Left ventricle myocardium inferior (tissue), 1 donor: Measurements from ENCODE around the gene GPR143. TPM values are rescaled to one million over a fixed set of nuclear protein-coding genes. Genes with fewer than 3 reads are reported as not detected.

ENCODE experiments used
- DNase-seq: peaks from one replicate; pipeline ENCODE4 v3.0.0-alpha.2; 2020
- H3K27ac ChIP-seq: fragments of 200-600 bp; replicated peaks from 2 replicates; pipeline ENCODE4 v1.8.0; 2021
- H3K27me3 ChIP-seq: fragments of 200-600 bp; 2 replicates; pipeline ENCODE4 v1.8.0; 2021; ENCODE audit warnings: low read depth
- H3K36me3 ChIP-seq: fragments of 200-600 bp; 2 replicates; pipeline ENCODE4 v1.8.0; 2021
- H3K4me1 ChIP-seq: fragments of 200-600 bp; 2 replicates; pipeline ENCODE4 v1.8.0; 2021
- H3K4me3 ChIP-seq: fragments of 200-600 bp; 2 replicates; pipeline ENCODE4 v1.8.0; 2021; ENCODE audit warnings: mild to moderate bottlenecking, moderate library complexity
- H3K9me3 ChIP-seq: fragments of 200-600 bp; replicated peaks from 2 replicates; pipeline ENCODE4 v1.8.0; 2021
- intact Hi-C: fragments of 100-400 bp; cut with micrococcal nuclease; formaldehyde crosslinking; loops from one replicate; pipeline ENCODE4 v1.11.0; 2022
- total RNA-seq: library from RNA; stranded (reverse); fragmentation: NEBNext Ultra II Directional; extraction: Animal tissue kit (Norgen Biotek cat#: 25700); gene quantifications from one replicate; pipeline ENCODE4 v1.2.1, GENCODE V29; 2021
- TF ChIP-seq, protein P1 (sequence below): fragments of 200-600 bp; IDR thresholded peaks from 2 replicates; pipeline ENCODE4 v1.8.0; 2021; ENCODE audit warnings: antibody characterized with exemption, mild to moderate bottlenecking, borderline replicate concordance
- donor health status: DM: no; HTN: yes; CAD: no; lungs with severe emphysema.

GPR143 gene
- total RNA-seq, 1 donor from 2014 or later: not detected

DNA sequence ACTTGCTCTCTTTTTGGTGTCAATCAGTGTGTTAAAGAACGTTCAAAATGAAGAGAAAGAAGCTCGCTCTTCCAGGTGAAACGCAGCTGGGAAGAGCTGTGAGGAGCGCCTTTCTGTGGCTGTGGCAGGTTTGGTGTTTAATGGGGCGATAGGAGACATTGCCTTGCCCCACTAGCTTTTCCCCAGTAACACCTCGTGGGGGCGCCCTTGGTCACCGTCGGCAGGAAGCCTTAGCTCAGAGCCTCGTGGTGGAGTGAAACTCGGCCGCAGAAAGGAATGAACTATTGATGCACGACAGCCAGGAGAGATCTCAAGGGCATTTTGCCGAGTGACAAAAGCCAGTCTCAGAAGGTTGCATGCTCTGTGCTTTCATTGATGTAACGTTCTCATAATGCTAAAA, 65.1 kb downstream of the GPR143 start:
- no peaks in the 10 kb centered on the region for H3K27me3 ChIP-seq
- TF ChIP-seq, protein P1, sequence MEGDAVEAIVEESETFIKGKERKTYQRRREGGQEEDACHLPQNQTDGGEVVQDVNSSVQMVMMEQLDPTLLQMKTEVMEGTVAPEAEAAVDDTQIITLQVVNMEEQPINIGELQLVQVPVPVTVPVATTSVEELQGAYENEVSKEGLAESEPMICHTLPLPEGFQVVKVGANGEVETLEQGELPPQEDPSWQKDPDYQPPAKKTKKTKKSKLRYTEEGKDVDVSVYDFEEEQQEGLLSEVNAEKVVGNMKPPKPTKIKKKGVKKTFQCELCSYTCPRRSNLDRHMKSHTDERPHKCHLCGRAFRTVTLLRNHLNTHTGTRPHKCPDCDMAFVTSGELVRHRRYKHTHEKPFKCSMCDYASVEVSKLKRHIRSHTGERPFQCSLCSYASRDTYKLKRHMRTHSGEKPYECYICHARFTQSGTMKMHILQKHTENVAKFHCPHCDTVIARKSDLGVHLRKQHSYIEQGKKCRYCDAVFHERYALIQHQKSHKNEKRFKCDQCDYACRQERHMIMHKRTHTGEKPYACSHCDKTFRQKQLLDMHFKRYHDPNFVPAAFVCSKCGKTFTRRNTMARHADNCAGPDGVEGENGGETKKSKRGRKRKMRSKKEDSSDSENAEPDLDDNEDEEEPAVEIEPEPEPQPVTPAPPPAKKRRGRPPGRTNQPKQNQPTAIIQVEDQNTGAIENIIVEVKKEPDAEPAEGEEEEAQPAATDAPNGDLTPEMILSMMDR: no peak
- H3K4me1 ChIP-seq: no peaks in the 10 kb centered on the region
- no peak overlapping the region for H3K27ac ChIP-seq
- H3K4me3 ChIP-seq: no peak overlapping the region
- intact Hi-C loops: loop anchor here (5.0 kb wide), 1 partner anchor 728 kb away; no protein-coding TSS in a partner anchor
- DNase-seq: no peak
- H3K36me3 ChIP-seq: no peaks in the 10 kb centered on the region
- H3K9me3 ChIP-seq: no peaks in the 10 kb centered on the region

DNA sequence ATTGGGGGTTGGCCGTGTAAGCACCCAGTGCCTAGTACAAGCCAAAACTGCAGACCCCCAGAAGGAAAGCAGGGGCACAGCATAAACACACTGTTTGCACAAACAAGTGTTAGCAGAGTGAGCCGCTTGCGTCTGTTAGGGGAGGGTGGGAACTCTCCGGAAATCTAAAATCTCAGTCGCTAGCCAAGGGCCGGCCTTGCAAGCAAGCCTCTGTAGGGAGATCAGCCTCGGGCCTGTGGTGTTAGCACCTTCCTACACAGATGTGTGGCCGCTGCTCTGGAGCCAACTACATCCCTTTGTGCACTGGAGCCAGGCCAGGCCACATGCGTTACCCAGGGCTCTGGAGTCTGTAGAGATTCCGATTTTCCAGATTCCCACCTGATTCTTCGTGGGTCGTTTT, 67.1 kb downstream of the GPR143 start:
- TF ChIP-seq, protein P1: no peak
- no peaks in the 10 kb centered on the region for H3K36me3 ChIP-seq
- H3K4me1 ChIP-seq: no peaks in the 10 kb centered on the region
- no peaks in the 10 kb centered on the region for H3K9me3 ChIP-seq
- no peak for DNase-seq
- intact Hi-C loops: no loop called here
- H3K27me3 ChIP-seq: no peaks in the 10 kb centered on the region
- H3K27ac ChIP-seq: no peak overlapping the region
- no peak overlapping the region for H3K4me3 ChIP-seq

DNA sequence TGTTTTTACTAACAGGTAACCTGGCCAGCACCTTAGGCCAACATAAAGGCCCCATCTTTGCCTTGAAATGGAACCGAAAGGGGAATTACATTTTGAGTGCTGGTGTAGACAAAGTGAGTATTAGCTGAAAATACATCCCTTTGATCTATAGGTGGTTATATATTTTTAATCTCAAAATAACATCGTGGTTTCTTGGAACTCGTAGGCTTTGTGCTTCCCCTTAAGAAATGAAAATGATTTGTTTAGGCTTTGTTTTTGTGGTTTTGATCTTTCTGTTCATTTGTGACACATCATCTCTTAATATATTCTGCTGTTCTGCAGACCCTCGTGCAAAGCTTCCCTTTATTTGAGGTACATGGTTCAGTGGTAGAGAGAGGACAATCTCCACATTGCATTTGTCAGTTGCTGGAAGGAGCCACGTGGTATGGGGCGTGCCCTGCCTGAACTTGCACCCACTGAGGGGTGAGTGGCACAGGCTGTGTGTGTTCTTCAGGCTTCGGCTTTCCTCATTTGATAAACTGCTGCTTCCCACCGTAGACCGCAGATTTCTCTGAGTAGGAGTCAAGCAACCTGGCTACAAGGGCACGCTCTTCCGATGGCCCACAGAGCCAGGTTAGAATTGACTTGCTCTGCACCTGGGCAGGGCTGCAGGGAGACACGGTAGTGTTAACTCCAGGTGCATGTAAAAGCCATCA, 72.2 kb downstream of the GPR143 start:
- intact Hi-C loops: no loop called here
- TF ChIP-seq, protein P1: no peak
- DNase-seq: no peak
- Histone ChIP-seq H3K27ac (no peak overlapping the region), H3K27me3 (no peaks in the 10 kb centered on the region), H3K4me3 (no peak overlapping the region), H3K36me3 (peaks cover 13% of the 10 kb centered on the region), H3K4me1 (no peaks in the 10 kb centered on the region), H3K9me3 (no peaks in the 10 kb centered on the region)

DNA sequence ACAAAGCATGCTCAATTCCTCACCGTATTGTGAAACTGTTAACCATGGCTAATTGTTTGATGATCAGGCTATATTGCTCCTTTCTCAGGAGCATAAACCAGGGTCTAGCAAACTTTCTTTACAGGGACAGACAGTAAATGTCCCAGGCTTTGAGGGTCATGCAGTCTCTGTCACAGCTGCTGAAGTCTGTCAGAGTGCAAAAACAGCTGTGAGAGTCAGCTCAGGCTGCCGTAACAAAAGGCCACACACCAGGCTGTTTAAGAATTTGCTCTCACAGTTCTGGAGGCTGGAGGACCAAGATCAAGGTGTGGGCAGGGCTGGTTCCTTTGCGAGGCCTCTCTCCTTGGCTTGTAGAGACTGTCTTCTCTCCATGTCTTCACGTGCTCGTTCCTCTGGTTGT, 75.6 kb downstream of the GPR143 start:
- no peaks in the 10 kb centered on the region for H3K27me3 ChIP-seq
- H3K36me3 ChIP-seq: peaks cover 13% of the 10 kb centered on the region
- intact Hi-C loops: no loop called here

DNA sequence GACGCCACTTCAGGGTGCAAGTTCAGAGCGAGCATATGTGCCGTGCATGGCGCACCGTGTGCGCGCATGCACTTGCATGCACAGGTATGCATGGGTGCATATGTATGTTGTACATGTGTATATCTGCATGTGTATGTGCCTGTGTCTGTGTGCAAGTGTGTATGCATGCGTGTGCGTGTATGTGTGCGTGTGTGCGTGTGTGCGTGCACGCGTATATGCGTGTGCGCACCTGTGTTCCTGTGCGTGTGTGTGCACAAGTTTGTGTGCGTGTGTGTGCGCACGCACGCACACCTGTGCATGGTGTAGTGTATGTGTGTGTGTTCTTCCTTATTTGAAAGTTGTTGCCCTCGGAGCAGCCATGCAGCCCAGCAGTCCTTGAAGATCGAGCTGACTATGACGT, 76.8 kb downstream of the GPR143 start:
- DNase-seq: no peak
- no peaks in the 10 kb centered on the region for H3K9me3 ChIP-seq
- H3K36me3 ChIP-seq: peaks cover 13% of the 10 kb centered on the region
- H3K4me1 ChIP-seq: no peaks in the 10 kb centered on the region
- no peaks in the 10 kb centered on the region for H3K27me3 ChIP-seq
- no peak overlapping the region for H3K27ac ChIP-seq
- intact Hi-C loops: no loop called here
- no peak overlapping the region for H3K4me3 ChIP-seq
- TF ChIP-seq, protein P1: no peak

More for the DNA sequence above, 75.6 kb downstream of the GPR143 start:
- Histone ChIP-seq H3K4me1 (no peaks in the 10 kb centered on the region), H3K27ac (no peak overlapping the region), H3K4me3 (no peak overlapping the region), H3K9me3 (no peaks in the 10 kb centered on the region)
- no peak for DNase-seq
- TF ChIP-seq, protein P1: no peak
